ENCODE measurements around the gene JAKMIP1.

Gene JAKMIP1

DNA sequence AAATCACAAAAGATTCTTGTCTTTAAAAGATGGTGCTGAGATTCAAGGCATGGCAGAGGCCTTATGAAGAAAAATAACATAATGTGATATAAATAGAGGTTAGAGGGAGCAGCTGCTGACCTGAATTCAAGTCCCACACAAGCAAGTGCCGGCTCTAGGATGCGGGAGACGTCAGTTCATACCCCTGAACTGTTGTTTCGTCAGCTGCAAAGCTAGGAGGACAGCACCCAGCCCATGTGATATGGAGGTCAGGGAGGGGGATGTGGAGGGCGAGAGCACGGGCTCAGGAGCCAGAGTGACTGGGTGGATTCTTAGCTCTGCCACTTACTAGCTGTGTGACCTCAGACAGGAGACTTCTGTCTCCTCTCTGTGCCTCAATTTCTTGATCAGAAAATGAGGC is 77.9 kb downstream of the JAKMIP1 start:
- no peak for DNase-seq (ENCODE audit: extremely low read depth in 1 of 2, low read depth in 1 of 2)

DNA sequence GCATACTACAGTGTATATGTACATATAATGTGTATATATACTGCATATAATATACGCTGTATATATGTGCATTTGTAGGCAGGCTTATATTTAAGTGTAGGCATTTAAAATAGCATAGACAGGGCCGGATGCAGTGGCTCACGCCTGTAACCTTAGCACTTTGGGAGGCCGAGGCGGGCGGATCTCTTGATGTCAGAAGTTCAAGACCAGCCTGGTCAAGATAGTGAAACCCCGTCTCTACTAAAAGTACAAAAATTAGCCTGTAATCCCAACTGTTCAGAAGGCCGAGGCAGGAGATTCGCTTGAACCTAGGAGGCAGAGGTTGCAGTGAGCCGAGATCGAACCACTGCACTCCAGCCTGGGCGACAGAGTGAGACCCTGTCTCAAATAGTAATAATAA is 78.4 kb downstream of the JAKMIP1 start:
- DNase-seq (ENCODE audit: extremely low read depth in 1 of 2, low read depth in 1 of 2), result no peak

- no peak for DNase-seq (ENCODE audit: extremely low read depth in 1 of 2, low read depth in 1 of 2)
These were observed 79.0 kb downstream of the JAKMIP1 start for GRCh38 chr4:6121276-6121850.

DNA sequence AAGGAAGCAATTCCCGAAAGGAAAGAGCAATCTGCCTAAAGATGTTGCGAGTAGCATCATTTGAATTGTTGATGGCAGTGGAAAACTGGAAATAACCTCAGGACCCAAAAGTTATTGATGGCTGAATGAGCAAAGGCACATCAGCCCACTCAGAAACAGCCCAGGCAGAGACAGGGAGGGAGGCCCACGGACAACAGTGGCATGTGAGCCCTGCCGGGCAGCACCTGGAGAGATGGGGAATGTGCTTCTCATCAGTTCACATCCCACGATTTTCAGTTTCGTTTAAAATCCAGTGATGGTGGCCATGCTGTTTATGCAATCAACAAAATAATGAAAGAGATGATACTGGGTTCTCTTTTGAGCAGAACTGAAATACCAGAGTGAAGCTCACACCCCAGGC is 80.0 kb downstream of the JAKMIP1 start:
- DNase-seq (ENCODE audit: extremely low read depth in 1 of 2, low read depth in 1 of 2), result no peak

- DNase-seq (ENCODE audit: extremely low read depth in 1 of 2, low read depth in 1 of 2), result no peak
These were observed 80.8 kb downstream of the JAKMIP1 start for GRCh38 chr4:6119507-6120020.

GRCh38 chr4:6118201-6118600 is 82.1 kb downstream of the JAKMIP1 start:
- no peak for DNase-seq (ENCODE audit: extremely low read depth in 1 of 2, low read depth in 1 of 2)

DNA sequence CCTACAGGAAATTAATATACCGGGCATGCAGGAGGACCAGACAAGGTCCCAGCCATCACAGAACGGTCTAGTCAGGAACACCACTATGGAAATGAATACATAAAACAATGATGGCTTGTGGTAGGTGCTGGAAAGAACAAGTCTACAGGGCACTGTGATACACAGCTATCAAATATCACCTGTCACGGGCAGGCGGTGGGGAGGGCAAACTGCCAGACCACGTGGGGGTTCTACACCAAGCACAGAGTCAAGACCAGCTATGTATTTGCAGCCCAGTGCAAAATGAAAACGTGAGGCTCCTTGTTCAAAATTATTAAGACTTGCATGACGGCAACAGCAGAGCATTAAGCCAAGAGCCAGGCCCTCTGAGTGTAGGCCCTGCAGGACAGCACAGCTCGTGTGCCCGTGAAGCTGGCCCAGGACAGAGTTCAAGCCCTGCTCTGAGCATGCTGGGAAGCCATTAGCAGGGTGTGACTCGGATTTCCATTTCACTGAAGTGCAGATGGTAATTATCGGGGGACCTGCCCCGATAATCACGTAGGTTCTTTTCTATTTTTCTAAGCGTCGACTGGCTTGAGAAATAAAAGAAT is 83.6 kb downstream of the JAKMIP1 start:
- DNase-seq (ENCODE audit: extremely low read depth in 1 of 2, low read depth in 1 of 2), result no peak

DNA sequence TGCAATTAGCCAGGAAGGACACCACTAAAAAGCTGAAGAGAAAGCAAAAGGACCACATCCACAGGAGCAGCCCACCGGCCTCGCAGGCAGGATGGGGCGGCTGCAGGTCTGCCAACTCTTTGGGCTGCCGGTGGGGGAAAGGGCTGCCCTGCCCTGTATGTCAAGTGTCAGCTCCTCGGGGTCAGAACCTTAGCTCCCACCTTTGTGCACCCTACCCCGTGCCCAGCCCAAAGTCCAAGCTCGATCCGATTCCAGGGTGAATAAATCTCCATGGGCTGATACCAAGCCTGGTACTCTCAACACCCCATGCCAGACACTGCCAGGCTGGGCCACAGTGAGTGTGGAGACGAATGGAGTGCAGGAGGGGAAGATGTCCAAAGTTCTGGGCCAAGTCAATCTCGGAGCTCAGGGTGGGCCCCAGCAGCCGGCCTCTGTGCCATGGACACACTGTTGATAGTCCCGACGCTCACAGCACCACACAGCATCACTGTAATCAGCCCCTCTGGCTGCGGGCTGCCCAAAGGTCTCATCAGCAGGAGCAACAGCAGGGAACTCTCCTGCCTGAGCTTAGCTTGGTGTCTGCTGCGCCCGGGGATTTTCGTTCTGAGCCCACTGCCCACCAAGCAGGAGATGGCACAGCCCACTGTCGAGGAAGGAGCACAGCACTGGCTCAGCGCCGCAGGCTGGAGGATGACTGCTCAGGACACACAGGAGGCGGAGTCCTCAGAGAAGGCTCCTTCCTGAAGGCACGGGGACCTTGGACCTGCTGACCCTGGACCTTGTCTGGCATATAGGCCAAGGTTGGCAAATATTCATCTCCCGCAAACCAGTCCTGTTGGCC is 84.4 kb downstream of the JAKMIP1 start:
- DNase-seq (ENCODE audit: extremely low read depth in 1 of 2, low read depth in 1 of 2), result no peak

- no peak for DNase-seq (ENCODE audit: extremely low read depth in 1 of 2, low read depth in 1 of 2)
These were observed 85.0 kb downstream of the JAKMIP1 start for GRCh38 chr4:6115342-6115741.

- DNase-seq (ENCODE audit: extremely low read depth in 1 of 2, low read depth in 1 of 2), result no peak
These were observed 85.7 kb downstream of the JAKMIP1 start for GRCh38 chr4:6114601-6115000.

- DNase-seq (ENCODE audit: extremely low read depth in 1 of 2, low read depth in 1 of 2), result no peak
These were observed 86.2 kb downstream of the JAKMIP1 start for GRCh38 chr4:6114181-6114580.

GRCh38 chr4:6113641-6114040 is 86.7 kb downstream of the JAKMIP1 start:
- no peak for DNase-seq (ENCODE audit: extremely low read depth in 1 of 2, low read depth in 1 of 2)

- no peak for DNase-seq (ENCODE audit: extremely low read depth in 1 of 2, low read depth in 1 of 2)
These were observed 87.6 kb downstream of the JAKMIP1 start for GRCh38 chr4:6112606-6113290.

DNA sequence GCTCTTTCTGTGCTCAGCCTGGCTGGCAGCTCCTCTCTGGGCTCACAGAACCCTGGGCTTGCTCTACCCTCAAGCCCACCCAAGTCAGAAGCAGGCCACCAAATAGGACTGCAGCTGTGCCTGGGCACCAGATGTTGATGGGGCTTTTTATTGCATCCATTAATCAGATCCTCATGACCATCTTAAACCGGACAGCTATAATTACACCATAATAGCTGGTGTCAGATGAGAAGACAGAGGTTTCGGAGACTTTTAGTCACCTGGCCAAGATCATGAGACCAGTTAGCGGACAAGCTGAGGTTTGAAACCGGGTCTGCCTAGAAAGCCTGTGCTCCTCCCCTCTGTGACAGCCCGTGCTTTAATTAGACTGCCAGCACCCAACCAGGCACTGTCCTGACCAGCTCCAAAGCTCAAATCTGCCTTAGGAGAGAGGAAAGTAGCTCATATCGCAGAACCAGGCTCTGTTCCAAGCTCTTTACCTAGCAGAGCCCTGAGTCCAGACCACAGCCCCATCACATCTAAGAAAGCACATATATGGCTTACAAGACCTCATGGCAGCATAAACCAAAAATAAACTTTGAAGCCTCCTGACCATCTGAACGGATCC is 88.9 kb downstream of the JAKMIP1 start:
- DNase-seq (ENCODE audit: extremely low read depth in 1 of 2, low read depth in 1 of 2), result no peak

- no peak for DNase-seq (ENCODE audit: extremely low read depth in 1 of 2, low read depth in 1 of 2)
These were observed 89.5 kb downstream of the JAKMIP1 start for GRCh38 chr4:6110681-6111353.

DNA sequence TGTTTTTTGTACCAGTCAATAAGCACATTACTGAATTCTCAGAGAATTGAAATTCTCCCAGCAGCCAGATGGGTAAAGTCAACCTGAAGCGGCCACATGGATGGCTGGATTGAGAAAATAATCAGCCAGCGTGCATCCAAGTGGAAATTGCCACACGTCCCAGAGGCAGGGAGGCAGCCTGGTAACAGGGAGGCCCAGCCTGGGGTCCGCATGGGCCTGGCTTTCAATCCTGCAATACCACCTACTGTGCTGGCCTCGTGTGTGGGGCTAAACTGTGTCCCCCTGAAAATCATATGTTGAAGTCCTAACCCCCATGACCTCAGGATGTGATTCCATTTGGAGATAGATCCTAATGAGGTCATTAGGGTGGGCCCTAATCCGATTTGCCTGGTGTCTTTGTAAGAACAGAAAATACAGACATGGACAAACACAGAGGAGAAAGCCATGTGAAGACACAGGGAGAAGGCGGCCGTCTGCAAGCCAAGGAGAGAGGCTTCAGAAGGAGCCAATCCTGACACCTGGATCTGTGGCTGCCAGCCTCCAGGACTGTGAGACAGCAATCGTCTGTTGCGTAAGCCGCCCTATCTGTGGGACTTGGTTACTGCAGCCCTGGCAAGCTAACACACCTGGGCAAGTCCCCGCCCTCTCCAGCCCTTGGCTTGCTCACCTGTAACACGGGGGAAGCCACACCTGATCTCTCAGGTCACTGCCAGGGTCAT is 90.3 kb downstream of the JAKMIP1 start:
- no peak for DNase-seq (ENCODE audit: extremely low read depth in 1 of 2, low read depth in 1 of 2)

DNA sequence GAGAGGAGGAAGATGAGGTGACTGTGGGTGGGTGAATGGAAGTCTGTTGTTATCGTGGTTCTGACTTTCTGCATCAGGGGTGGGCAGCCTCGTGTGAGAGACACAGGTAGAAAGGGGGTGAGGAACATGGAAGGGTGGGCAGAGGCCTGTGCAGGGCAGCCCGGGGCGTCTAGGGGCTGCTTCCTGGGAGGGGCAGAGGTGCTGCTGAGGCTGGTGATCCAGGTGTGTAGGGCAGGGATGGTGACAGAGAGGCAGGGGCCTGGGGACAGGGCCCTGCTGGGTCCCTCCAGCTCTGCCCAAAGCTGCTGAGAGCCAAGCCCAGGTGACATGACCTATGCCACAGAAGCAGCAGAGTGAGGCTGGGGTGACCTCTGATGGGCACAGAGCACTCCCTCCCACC is 92.5 kb downstream of the JAKMIP1 start:
- DNase-seq (ENCODE audit: extremely low read depth in 1 of 2, low read depth in 1 of 2), result no peak

DNA sequence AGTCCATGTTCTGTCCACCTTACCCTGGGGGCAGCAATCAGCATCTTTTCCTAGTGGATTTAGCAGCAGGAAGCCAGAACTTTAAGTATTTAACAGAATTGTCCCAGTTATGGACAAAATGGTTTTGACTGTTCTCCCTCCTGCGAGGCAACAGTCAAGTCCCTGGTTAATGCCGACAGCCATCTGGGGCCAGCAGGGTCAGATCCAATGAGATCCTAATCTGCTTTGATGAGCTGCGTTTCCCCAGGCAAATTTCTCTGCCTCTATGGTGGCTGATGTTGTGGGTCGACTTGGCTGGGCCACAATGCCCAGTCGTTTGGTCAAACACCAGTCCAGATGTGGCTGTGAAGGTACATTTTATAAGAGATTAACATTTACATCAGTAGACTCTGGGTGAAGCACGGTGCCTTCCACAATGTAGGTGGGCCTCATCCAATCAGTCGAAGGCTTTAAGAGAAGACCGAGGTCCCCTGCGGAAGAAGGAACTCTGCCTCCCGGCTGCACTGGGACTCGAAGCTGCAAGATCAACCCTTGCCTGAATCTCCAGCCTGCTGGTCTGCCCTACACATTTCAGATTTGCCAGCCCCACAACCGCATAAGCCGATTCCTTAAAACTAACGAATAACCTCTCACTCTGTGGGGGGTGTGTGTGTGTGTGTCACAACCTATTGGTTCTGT is 93.1 kb downstream of the JAKMIP1 start:
- DNase-seq (ENCODE audit: extremely low read depth in 1 of 2, low read depth in 1 of 2), result no peak

- no peak for DNase-seq (ENCODE audit: extremely low read depth in 1 of 2, low read depth in 1 of 2)
These were observed 94.2 kb downstream of the JAKMIP1 start for GRCh38 chr4:6106156-6106555.
